Mesenchymal stem cell (in vitro differentiated cells and primary cell): Measurements from ENCODE around the gene ALPL.

Experiments
- DNase-seq: peaks from one replicate; pipeline ENCODE4 v3.0.0-alpha.2; 2013
- H2AFZ ChIP-seq: one replicate; pipeline ENCODE4 v1.6.1; 2013; ENCODE audit warnings: low read depth, mild to moderate bottlenecking, control low read depth, inconsistent platforms, low read length, moderate library complexity
- H2AK5ac ChIP-seq: 2 replicates; pipeline ENCODE4 v1.6.1; 2013; ENCODE audit warnings: low read length, moderate library complexity, mild to moderate bottlenecking, inconsistent platforms; ENCODE audit not compliant: severe bottlenecking
- H2BK120ac ChIP-seq: one replicate; pipeline ENCODE4 v1.6.1; 2013; ENCODE audit warnings: low read depth, mild to moderate bottlenecking, inconsistent platforms, low read length, moderate library complexity
- H2BK12ac ChIP-seq, 2 experiments: one replicate each; pipeline ENCODE4 v1.6.1; 2013; ENCODE audit warnings: inconsistent platforms in 2 of 2, low read length in 2 of 2, mild to moderate bottlenecking in 2 of 2, moderate library complexity in 2 of 2, control low read depth in 1 of 2
- H2BK15ac ChIP-seq: one replicate; pipeline ENCODE4 v1.6.1; 2013; ENCODE audit warnings: mild to moderate bottlenecking, low read depth, inconsistent platforms; ENCODE audit not compliant: poor library complexity, severe bottlenecking
- H2BK5ac ChIP-seq: 2 replicates; pipeline ENCODE4 v1.6.1; 2013; ENCODE audit warnings: low read depth, mild to moderate bottlenecking, low read length, control low read depth, inconsistent platforms; ENCODE audit not compliant: poor library complexity, severe bottlenecking
- H3K14ac ChIP-seq, 2 experiments: one replicate each; pipeline ENCODE4 v1.6.1; 2013; ENCODE audit warnings: inconsistent platforms in 2 of 2, low read length in 2 of 2, control low read depth in 1 of 2, mild to moderate bottlenecking in 1 of 2, moderate library complexity in 1 of 2
- H3K18ac ChIP-seq, 2 experiments: one replicate each; pipeline ENCODE4 v1.6.1; 2013; ENCODE audit warnings: inconsistent platforms in 2 of 2, low read length in 2 of 2, control low read depth in 1 of 2, low read depth in 1 of 2, mild to moderate bottlenecking in 1 of 2
- H3K23ac ChIP-seq, 2 experiments: one replicate each; pipeline ENCODE4 v1.6.1; 2013; ENCODE audit warnings: inconsistent platforms in 2 of 2, low read length in 2 of 2, mild to moderate bottlenecking in 2 of 2, moderate library complexity in 2 of 2, control low read depth in 1 of 2
- H3K27ac ChIP-seq: 2 replicates; pipeline ENCODE4 v1.5.1; 2013; ENCODE audit warnings: mild to moderate bottlenecking, moderate library complexity, low read length, control low read depth, inconsistent platforms; ENCODE audit not compliant: poor library complexity, severe bottlenecking
- H3K27me3 ChIP-seq, 2 experiments: 2 replicates each; pipeline versions ENCODE4 v1.6.1 to v1.7.0; 2013; ENCODE audit warnings: low read length in 2 of 2, mild to moderate bottlenecking in 2 of 2, moderate library complexity in 2 of 2, control low read depth in 1 of 2, inconsistent platforms in 1 of 2; ENCODE audit not compliant: control insufficient read depth in 1 of 2, insufficient read depth in 1 of 2
- H3K36me3 ChIP-seq, 2 experiments: 2 replicates each; pipeline versions ENCODE4 v1.6.1 to v1.7.0; 2013; ENCODE audit warnings: low read length in 2 of 2, control low read depth in 1 of 2, inconsistent platforms in 1 of 2, low read depth in 1 of 2, mild to moderate bottlenecking in 1 of 2; ENCODE audit not compliant: insufficient read depth in 2 of 2, control insufficient read depth in 1 of 2
- H3K4ac ChIP-seq, 2 experiments: one replicate each; pipeline ENCODE4 v1.6.1; 2013; ENCODE audit warnings: inconsistent platforms in 2 of 2, low read length in 2 of 2, mild to moderate bottlenecking in 2 of 2, moderate library complexity in 2 of 2, control low read depth in 1 of 2, low read depth in 1 of 2
- H3K4me1 ChIP-seq: 2 replicates; pipeline ENCODE4 v1.6.1; 2013; ENCODE audit warnings: low read depth, low read length, control low read depth; ENCODE audit not compliant: control insufficient read depth, insufficient read depth
- H3K4me2 ChIP-seq: 2 replicates; pipeline ENCODE4 v1.6.1; 2013; ENCODE audit warnings: low read length, mild to moderate bottlenecking, inconsistent platforms; ENCODE audit not compliant: poor library complexity, severe bottlenecking
- H3K4me3 ChIP-seq, 2 experiments: 2 replicates each; pipeline versions ENCODE4 v1.5.1 to v1.7.0; 2013; ENCODE audit warnings: low read length in 2 of 2, mild to moderate bottlenecking in 2 of 2, control low read depth in 1 of 2, low read depth in 1 of 2; ENCODE audit not compliant: insufficient read depth in 1 of 2
- H3K79me1 ChIP-seq: replicated peaks from 2 replicates; pipeline ENCODE4 v1.6.1; 2013; ENCODE audit warnings: mild to moderate bottlenecking, control low read depth, low read length, inconsistent platforms; ENCODE audit not compliant: poor library complexity, severe bottlenecking
- H3K9ac ChIP-seq: 2 replicates; pipeline ENCODE4 v1.7.0; 2013; ENCODE audit warnings: mild to moderate bottlenecking, low read length, moderate library complexity
- H3K9me3 ChIP-seq: 2 replicates; pipeline ENCODE4 v1.7.0; 2013; ENCODE audit warnings: mild to moderate bottlenecking, low read length; ENCODE audit not compliant: control insufficient read depth
- H4K8ac ChIP-seq: one replicate; pipeline ENCODE4 v1.6.1; 2013; ENCODE audit warnings: inconsistent platforms, mild to moderate bottlenecking, low read length, moderate library complexity
- H4K91ac ChIP-seq: one replicate; pipeline ENCODE4 v1.6.1; 2013; ENCODE audit warnings: mild to moderate bottlenecking, low read length, inconsistent platforms
- WGBS: methylation state at CpG from one replicate; pipeline ENCODE4 v1.1.7; 2013; ENCODE audit warnings: mixed read lengths; 5-methylcytosine and 5-hydroxymethylcytosine counted together

The ALPL gene

GRCh38 chr1:21584096-21584495 lies 74.9 kb downstream of the ALPL start:
- no peak overlapping the region for H4K8ac ChIP-seq
- no peak overlapping the region for H2BK12ac ChIP-seq
- no peak overlapping the region for H3K18ac ChIP-seq
- H3K27ac ChIP-seq, result no peak overlapping the region
- H3K27me3 ChIP-seq, result peaks cover 0 to 40% of the 10 kb centered on the region in 2 experiments
- 75% methylated on average over 7 of the region's 10 CpGs for WGBS
- H2AK5ac ChIP-seq, result no peak overlapping the region
- no peak overlapping the region for H3K23ac ChIP-seq
- DNase-seq, result no peak
- no peak overlapping the region for H2AFZ ChIP-seq
- no peak overlapping the region for H3K4me2 ChIP-seq
- H3K4me1 ChIP-seq, result peaks cover 32% of the 10 kb centered on the region
- no peaks in the 10 kb centered on the region for H3K36me3 ChIP-seq
- H2BK5ac ChIP-seq, result no peak overlapping the region
- H4K91ac ChIP-seq, result no peak overlapping the region
- H3K14ac ChIP-seq, result no peak overlapping the region
- no peak overlapping the region for H2BK15ac ChIP-seq
- H3K4ac ChIP-seq, result no peak overlapping the region
- no peak overlapping the region for H2BK120ac ChIP-seq
- no peak overlapping the region for H3K9ac ChIP-seq
- no peaks in the 10 kb centered on the region for H3K9me3 ChIP-seq
- H3K79me1 ChIP-seq, result no peaks in the 10 kb centered on the region
- H3K4me3 ChIP-seq, result no peak overlapping the region

GRCh38 chr1:21585037-21585436 lies 75.8 kb downstream of the ALPL start:
- peaks cover 3 to 46% of the 10 kb centered on the region in 2 experiments for H3K27me3 ChIP-seq
- H3K27ac ChIP-seq, result no peak overlapping the region
- DNase-seq, result no peak
- H4K8ac ChIP-seq, result no peak overlapping the region
- no peak overlapping the region for H3K4me2 ChIP-seq
- H2BK12ac ChIP-seq, result peak overlapping the region in 1 of 2 experiments; percentile 45
- H3K4ac ChIP-seq, result no peak overlapping the region
- no peak overlapping the region for H3K23ac ChIP-seq
- no peak overlapping the region for H2BK15ac ChIP-seq
- no peaks in the 10 kb centered on the region for H3K79me1 ChIP-seq
- no peak overlapping the region for H3K9ac ChIP-seq
- H3K18ac ChIP-seq, result peak overlapping the region in 1 of 2 experiments; percentile 49
- no peak overlapping the region for H4K91ac ChIP-seq
- no peak overlapping the region for H2BK120ac ChIP-seq
- H2AK5ac ChIP-seq, result peak overlapping the region; percentile 23
- WGBS, result 84% methylated on average over 9 of the region's 9 CpGs
- no peaks in the 10 kb centered on the region for H3K9me3 ChIP-seq
- H3K4me1 ChIP-seq, result peaks cover 31% of the 10 kb centered on the region
- H3K4me3 ChIP-seq, result no peak overlapping the region
- peak overlapping the region; percentile 23 for H2AFZ ChIP-seq
- H3K36me3 ChIP-seq, result no peaks in the 10 kb centered on the region
- no peak overlapping the region for H3K14ac ChIP-seq
- H2BK5ac ChIP-seq, result no peak overlapping the region

DNA sequence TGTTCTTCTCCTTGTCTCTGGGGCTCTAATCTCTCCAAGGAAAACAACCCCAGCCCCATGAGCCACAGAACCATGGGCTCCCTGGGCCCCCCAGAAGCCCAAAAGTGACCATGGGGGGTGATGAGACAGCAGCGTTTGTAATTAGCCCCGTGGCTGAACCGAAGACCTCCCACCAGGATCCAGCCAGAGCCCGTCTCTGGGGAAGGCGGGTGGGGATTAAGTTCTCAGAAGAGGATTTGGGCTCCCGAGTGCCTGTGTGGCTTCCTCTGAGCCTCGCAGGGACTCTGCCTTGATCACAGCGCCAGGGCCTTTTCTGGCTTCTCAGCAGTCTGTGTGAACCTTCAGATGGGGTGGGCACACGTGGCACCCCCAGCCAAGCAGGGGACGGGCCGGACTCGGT lies 77.0 kb downstream of the ALPL start:
- Histone ChIP-seq H3K9ac (peak overlapping the region; percentile 2), H3K14ac (peak overlapping the region in 1 of 2 experiments; percentile 61), H3K27ac (peak overlapping the region; percentile 57), H3K27me3 (peaks cover 8 to 54% of the 10 kb centered on the region in 2 experiments), H4K91ac (peak overlapping the region; percentile 9), H4K8ac (no peak overlapping the region), H3K9me3 (no peaks in the 10 kb centered on the region), H3K4me3 (no peak overlapping the region), H3K18ac (peak overlapping the region; percentile 45 to 86), H3K36me3 (no peaks in the 10 kb centered on the region), H3K4me2 (peak overlapping the region; percentile 13), H3K4ac (peak overlapping the region in 1 of 2 experiments; percentile 13), H2BK5ac (peak overlapping the region; percentile 71), H3K79me1 (no peaks in the 10 kb centered on the region), H2AFZ (no peak overlapping the region), H2AK5ac (peak overlapping the region; percentile 72), H3K4me1 (peaks cover 36% of the 10 kb centered on the region), H2BK12ac (peak overlapping the region in 1 of 2 experiments; percentile 70), H2BK15ac (no peak overlapping the region), H2BK120ac (no peak overlapping the region), H3K23ac (no peak overlapping the region)
- 62% methylated on average over 12 of the region's 12 CpGs for WGBS
- no peak for DNase-seq

DNA sequence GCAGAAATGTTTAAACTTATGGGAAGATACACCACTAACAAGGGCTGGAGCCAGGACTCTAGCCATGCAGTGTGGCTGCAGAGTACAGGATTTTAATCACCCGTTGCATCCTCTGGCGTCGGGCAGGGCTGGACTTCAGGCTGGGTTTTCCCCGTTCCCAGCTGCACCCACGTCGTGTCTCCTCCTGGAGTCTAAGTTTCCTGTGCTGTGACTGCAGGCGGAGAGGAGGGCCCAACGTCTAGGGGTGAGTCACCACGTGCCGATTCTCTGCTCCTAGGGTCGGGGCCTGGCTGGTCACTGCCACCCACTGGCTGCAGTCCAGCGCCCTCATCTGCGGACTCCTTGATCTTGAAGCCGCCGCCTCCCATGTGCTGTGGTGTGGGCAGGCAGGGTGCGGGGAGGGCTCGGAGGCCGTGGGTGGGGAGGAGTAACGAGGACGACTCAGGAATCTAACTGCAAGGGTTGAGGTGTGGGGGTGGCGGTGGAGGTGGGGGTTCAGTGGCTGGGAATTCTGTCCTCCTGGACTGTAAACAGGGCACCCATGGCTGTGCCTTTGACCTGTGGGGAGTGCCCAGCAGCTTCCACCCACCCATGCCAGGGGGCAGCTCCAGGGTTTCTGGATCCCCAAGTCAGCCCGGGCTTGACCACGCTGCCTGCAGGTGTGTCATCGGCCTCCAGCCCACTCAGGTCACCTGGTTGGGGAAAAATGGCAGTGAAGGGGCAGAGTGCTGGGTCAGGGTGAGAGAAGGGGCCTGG lies 77.8 kb downstream of the ALPL start:
- Histone ChIP-seq H3K36me3 (no peaks in the 10 kb centered on the region), H2BK5ac (peak overlapping the region; percentile 71), H3K4me1 (peaks cover 36% of the 10 kb centered on the region), H3K9ac (peak overlapping the region; percentile 2), H2BK12ac (no peak overlapping the region), H3K4me3 (no peak overlapping the region), H3K79me1 (no peaks in the 10 kb centered on the region), H2BK15ac (no peak overlapping the region), H3K14ac (no peak overlapping the region), H3K27me3 (peaks cover 12 to 62% of the 10 kb centered on the region in 2 experiments), H3K27ac (peak overlapping the region; percentile 57), H2BK120ac (no peak overlapping the region), H3K18ac (peak overlapping the region in 1 of 2 experiments; percentile 45), H3K23ac (no peak overlapping the region), H2AK5ac (no peak overlapping the region), H3K4ac (peak overlapping the region in 1 of 2 experiments; percentile 66), H4K8ac (peak overlapping the region; percentile 72), H3K4me2 (peak overlapping the region; percentile 3), H2AFZ (no peak overlapping the region), H4K91ac (no peak overlapping the region), H3K9me3 (no peaks in the 10 kb centered on the region)
- 18% methylated on average over 24 of the region's 24 CpGs for WGBS
- peak; percentile 96 for DNase-seq
